Measurements from ENCODE around the gene IFI27L1.

GRCh38 chr14:94040796-94041195 is 40.3 kb upstream of the IFI27L1 start:
- no peak for TF ChIP-seq POLR2A (IDR thresholded peaks at IDR 0.05)
- TF ChIP-seq, protein P1, sequence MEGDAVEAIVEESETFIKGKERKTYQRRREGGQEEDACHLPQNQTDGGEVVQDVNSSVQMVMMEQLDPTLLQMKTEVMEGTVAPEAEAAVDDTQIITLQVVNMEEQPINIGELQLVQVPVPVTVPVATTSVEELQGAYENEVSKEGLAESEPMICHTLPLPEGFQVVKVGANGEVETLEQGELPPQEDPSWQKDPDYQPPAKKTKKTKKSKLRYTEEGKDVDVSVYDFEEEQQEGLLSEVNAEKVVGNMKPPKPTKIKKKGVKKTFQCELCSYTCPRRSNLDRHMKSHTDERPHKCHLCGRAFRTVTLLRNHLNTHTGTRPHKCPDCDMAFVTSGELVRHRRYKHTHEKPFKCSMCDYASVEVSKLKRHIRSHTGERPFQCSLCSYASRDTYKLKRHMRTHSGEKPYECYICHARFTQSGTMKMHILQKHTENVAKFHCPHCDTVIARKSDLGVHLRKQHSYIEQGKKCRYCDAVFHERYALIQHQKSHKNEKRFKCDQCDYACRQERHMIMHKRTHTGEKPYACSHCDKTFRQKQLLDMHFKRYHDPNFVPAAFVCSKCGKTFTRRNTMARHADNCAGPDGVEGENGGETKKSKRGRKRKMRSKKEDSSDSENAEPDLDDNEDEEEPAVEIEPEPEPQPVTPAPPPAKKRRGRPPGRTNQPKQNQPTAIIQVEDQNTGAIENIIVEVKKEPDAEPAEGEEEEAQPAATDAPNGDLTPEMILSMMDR (IDR thresholded peaks at IDR 0.05): no peak
